HL-60/S4 treated with phorbol 12-myristate 13-acetate at 8.2 ng/mL for 4 days and 3 days (cell line): Measurements from ENCODE around the gene NUBP2.

ENCODE experiments used
- in situ Hi-C: fragments of 300-500 bp; cut with MboI; formaldehyde crosslinking; loops from 2 replicates; pipeline ENCODE4 v1.15.0; 2022; ENCODE audit warnings: low sequenced_read_pairs

The NUBP2 gene

DNA sequence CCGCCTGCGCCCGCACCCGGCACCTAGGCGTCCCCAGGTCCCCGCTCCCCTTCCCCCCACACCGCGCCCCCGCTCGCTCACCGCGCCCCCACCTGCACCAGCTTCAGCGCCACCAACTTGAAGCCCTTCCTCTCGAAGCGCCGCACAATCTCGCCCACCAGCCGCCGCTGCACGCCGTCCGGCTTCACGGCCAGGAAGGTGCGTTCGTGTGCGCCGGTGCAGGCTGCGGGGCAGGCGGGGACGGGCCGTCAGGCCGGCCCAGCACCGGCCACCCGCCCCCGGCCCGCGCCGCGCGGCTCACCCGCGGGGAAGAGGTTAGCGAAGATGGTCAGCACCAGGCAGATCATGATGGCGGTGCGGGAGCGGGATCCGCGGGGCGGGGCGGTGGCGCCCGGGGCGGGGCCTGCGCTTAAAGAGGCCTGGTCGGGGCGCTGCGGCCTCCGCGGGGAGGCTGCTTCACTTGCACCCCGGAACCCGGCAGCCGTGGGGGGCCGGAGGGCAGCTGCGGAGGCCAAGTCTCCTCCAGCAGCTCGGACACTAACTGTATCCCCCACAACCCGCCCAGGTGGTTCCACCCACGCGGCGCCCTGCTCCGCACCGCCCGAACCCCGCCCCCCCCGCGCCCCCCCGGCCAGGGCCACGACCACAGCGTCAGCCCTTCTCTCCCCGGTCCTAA, 11.4 kb upstream of the NUBP2 start, which contains the start of gene NME3:
Gene NME3, minus strand, starts transcription at position 356 of the 676 bp plus-strand sequence. Its CDS starts 9 bp downstream, at position 347.
- in situ Hi-C loops: no loop called here

DNA sequence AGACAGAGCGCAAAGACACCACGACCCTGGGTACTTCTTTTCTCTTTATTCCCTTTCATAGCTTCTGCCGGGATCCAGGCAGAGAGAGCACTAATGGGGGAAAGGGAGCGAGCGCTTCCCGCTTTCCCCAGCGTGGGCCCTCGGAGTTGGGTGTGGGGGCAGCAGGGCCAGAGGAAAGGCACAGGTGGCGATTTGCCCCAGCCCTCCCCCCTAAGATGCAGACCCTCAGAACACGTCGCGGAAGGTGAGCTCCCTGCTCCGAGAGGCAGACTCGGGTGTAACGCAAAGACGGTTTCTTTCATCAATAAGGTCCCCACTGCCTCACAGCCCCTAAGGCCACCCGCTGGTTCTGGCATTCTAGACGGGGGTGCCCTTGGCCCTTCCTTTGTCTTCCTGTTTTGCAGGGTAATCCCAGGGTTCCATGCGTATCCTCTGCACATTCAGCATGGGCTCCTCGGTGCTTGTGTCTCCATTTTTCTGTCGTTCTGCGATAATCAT, 10.8 kb upstream of the NUBP2 start:
- in situ Hi-C loops: no loop called here

DNA sequence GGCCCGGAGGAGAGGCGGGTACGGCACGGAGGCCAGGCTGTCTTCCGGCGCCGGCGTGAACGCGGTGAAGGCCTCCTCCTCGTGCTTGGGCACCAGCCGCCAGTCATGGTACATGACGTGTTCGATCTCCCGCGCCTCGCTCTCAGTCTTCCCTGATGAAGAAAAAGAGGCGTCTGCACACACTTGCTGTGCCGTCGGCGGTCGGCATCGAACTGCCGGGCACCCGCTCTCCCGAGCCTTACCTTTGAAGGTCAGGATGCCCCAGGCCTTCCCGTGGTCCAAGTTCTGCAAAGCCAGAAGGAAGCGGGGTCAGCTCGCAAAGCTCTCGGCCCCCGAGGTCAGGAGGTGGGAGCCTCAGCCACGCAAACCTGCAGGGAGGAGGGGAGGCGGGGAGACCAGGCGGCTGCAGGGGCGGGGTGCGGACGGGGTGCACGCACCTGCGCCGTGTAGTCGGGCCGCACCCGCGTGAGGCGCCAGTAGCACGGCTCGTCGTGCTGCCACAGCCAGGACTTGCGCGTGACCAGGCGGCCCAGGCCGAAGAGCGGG, 10.3 kb upstream of the NUBP2 start, which contains the start of gene EME2:
Gene EME2, plus strand, starts transcription at position 449 of the 546 bp plus-strand sequence. CDS start 418 bp downstream, outside the sequence.
- in situ Hi-C loops: no loop called here

DNA sequence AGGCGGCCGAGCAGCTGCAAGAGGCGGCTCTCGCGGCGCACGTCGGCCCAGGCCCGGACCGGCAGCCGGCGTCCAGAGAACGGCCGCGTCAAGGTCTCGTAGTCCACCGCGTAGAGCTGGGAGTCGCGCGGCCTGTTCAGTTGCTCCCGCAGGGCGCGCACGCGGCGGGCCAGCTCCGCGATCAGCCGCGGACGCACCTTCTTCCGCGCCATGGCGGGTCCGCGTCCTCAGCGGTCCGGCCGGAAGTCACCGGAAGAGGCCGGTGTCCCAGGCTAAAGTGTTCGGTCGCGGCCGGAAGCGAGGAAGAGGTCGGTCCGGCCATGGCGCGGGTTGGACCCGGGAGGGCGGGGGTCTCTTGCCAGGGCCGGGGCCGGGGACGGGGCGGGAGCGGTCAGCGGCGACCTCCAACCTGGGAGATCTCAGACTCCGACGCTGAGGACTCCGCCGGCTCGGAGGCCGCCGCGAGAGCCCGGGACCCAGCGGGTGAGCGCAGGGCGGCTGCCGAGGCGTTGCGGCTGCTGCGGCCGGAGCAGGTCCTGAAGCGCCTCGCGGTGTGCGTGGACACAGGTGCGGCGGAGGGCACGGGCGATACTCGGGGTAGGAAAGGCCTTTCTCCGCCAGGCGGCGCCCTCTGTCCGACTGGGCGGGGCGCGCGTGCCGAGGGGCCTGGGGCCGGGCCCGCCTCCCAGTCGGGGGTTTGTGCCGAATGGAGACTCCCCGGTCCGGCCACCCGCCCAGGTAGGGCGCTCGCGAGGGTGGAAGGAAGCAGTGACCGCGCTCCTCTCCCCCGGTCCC, 9.7 kb upstream of the NUBP2 start, which contains the start of gene MRPS34:
Gene MRPS34, minus strand, starts transcription at position 227 of the 795 bp plus-strand sequence. Its CDS starts 15 bp downstream, at position 212.
- in situ Hi-C loops: no loop called here

DNA sequence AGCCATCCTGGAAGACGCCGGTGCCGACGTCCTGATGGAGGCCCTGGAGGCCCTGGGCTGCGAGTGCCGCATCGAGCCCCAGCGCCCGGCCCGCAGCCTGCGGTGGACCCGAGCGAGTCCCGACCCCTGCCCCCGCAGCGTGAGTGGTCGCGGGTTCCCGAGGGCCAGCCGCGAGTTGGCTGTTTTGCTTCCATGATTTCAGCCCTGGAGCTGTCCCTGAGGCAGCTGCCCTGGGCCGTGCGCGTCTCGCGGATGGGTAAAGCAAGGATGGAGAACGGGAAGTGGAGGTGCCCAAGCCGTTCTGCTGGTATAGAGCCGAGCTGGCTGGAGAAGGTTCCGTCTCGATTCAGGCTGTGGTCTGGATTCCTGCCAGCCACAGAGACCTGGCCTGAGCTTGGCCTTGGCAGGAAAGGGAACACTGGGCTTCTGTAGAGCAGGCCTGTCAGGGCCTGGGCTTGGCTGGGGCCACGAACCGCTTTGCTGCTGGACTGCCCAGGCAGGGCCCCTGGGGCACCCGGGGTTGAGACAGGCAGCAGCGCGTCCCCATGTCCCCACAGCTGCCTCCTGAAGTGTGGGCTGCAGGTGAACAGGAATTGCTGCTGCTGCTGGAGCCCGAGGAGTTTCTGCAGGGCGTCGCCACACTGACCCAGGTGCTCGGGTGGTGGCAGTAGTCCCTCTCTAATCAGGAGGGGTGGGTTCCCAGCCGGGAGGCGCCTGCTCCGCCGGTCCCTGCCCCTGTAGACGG, 8.9 kb upstream of the NUBP2 start:
- in situ Hi-C loops: no loop called here

DNA sequence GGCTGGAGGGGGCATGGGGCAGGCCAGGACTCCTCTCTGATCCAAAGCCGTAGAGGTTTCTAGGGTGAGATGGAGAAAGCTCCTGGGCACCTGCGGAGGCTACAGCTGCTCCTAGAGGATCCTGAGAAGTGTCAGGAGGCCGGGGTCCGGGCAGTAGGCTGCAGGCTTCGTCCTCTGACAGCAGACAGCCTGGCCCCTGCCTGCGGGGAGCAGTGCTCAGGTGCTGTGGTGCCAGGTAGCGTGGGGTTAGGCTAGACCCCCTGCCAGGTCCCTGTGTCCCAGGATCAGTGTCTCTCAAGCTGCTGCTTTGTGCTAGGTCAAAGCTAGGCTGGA, 8.3 kb upstream of the NUBP2 start:
- in situ Hi-C loops: no loop called here

DNA sequence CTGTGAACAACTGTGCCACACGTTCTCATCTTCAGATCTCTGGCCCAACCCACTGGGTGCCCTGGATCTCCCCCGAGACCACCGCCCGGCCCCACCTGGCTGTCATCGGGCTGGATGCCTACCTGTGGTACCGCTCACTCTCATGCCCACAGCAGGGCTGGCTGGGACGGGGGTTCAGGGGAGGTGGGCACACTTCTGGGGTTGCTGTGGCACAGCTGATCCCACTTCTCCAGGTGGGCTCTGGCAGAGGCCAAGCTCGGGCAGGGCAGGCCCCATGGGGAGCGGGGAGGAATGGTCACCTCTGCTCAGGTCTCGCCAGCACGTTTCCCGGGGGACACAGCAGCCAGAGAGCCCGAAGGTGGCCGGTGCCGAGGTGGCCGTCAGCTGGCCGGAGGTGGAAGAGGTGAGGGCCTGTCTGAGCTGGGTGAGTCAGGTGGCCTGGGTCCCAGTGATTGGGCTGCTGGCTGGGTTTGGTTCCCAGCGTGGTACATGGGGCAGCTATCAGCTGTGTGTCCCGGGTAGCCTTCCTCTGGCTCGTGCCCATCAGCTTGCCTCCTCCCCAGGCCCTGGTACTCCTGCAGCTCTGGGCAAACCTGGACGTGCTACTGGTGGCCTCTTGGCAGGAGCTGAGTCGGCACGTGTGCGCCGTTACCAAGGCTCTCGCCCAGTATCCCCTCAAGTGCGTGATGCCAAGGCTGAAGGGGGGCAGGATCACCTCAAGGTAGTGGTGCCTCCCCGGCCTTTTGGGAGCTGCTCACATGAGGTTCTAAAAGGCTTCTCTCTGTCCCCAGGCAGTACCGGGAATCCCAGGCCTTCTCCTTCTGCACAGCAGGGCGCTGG, 7.5 kb upstream of the NUBP2 start:
- in situ Hi-C loops: no loop called here

DNA sequence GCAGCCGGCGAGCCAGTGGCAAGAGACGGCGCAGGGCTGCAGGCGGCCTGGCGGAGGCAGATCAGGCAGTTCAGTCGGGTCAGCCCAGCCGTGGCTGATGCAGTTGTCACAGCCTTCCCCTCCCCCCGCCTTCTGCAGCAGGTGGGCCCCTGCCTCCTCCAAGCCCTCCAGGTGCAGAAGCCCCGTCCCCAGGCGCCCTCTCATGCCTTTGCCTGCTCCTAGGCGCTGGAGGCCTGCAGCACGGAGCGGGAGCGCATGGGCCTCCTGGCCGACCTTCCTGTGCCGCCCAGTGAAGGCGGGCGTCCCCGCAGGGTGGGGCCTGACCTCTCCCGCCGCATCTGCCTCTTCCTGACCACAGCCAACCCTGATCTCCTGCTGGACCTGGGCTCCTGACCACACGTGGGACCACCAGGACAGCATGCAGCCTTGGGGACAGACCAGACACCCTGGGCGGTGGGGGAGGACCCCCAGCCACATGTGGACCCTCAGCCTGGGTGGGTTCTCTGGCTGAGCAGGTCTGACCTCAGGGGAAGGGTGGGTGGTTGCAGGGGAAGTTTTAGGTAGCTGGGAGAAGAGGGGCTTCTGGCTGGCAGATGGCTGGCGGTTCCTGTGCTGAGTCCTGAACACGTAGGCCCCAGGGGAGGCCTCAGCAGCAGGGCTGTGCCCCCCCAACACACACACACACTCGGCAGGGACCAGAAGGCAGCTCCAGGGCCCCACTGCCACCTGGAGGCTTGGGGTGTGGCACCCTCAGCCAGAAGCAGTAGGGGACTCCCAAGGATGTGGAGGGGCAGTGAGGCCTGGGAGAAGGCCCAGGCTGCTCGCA, 6.7 kb upstream of the NUBP2 start:
- in situ Hi-C loops: no loop called here

DNA sequence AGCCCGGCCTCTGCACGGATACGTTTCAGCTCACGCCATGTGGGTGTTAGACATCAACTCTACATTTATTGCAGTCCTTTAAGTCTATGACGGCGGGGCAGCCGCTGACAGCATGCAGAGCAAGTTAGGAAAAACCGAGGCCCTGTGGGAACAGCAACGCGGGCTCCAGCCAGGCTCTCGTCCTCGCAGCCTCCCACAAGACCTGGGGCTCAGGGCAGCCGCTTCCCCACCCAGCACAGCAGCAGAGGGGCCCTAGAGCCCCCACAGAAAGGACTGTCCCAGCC, 6.1 kb upstream of the NUBP2 start:
- in situ Hi-C loops: no loop called here

DNA sequence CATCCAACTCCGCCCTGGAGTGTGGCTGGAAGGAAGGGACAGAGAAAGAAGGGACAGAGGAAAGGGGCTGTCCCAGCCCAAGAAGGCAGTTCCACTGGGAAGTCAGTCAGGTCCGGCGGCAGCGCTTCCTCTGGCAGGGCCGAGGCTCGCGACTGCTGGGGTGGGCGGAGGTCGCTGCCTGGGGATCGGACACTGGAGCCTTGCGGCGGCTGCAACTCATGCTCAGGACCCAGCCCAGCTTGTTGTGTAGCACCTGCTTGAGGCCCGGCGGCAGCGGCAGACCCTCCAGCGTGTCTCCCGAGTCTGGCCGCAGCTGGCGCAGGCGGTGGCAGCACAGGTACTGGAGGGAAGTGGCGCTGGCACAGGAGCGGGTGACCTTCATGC, 5.8 kb upstream of the NUBP2 start:
- in situ Hi-C loops: no loop called here

DNA sequence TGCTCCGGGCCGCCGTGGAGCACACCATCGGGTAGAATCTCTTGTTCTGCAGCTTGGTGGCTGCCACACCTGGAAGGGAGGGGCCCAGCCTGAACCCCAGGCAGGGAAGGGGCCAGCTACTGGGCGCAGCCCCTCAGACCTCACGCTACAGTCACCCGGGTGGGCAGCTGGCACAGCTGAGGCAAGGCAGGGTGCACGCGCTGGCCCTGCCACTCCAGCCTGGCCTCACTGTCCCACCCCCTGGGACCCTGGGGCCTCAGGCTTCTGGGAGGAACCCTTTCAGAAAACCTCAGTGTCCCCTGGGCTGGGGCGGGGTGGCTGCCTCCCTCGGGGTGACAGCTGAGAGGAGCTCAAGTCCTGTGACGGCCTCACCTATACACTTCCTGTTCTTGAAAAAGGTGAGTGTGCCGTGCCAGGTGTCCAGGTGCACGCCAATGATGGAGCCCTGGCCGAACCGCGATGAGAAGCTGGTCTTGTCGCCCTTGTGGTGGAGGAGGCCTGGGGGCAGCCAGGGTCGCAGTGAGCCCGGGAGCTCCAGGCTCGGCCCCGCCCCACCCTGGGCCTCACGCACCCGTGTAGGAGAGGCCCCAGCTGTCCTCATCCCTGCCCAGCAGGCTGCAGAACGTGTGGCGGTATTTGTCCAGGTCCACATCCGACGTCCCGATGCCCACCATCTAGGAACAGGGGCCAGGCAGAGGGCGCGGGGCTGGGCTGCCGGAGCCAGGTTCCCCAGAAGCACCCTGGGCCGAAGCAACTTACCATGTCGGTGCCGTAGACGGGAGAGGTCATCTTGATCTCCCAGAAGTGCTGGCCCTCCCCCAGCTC, 5.2 kb upstream of the NUBP2 start:
- in situ Hi-C loops: no loop called here

DNA sequence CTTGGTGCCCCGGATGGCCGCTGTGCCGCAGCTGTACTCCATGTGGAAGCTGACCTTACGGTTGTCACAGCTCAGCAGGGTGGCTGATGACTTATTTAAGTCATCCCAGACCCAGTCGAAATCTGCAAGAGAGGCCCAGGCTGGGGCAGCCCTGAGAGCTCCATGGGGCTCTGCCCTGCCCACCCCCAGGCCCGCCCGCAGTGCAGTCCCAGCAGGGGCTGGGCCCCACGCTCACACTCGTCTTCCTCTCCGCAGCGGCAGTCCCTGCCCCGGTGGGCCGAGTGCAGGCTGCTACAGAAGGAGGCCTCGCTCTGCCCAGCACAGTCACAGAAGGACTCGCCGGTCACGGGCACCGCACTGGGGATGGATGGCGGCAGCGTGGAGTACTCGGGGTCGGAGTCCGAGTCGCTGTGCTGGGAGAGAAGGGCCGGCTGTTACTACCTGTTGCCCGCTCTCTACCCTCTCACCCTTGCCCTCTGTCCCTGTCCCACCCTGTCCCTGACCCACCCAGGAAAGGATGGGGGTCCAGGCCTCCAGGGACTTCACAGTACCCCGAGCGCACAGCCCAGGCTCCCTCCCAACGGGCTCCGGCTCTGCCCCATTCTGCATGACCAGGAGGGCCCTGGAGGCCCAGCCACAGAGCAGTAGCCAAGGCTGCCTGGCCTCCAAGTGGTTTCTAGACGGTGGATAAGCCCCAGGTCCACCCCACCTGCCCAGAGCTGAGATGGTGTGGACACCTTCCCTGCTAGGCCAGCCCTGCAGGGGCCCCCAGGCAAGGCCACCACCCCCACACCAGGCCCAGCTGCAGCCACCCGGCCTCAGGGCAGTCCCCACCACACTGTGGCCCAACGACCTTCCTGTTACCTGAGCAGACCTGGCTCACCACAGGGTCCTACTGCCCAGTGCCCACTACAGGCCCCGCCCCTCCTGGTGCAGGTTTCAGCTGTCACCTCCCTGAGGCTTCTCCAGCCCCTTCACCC, 4.3 kb upstream of the NUBP2 start:
- in situ Hi-C loops: no loop called here

DNA sequence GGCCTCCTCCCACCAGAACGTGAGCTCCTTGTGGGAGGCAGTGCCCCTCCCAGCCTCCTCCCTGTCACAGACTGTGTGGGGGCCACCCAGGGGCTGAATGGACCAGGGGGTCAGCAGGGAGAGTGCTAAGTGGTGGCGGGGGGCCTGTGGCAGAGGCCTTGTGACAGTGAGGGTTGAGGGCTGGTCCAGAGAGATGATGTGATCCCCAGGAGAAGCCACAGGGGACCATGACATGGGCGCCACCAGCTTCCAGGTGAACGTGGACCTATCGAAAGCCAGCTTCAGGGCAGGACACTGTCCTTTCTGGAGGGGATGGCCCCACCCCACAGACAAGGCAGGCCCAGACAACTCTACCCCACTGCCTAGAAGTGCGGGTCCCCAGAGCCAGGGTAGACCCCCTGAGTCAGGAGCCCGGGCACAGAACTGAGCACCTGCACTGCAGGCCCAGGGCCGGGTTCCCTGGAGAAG, 3.5 kb upstream of the NUBP2 start:
- in situ Hi-C loops: no loop called here

DNA sequence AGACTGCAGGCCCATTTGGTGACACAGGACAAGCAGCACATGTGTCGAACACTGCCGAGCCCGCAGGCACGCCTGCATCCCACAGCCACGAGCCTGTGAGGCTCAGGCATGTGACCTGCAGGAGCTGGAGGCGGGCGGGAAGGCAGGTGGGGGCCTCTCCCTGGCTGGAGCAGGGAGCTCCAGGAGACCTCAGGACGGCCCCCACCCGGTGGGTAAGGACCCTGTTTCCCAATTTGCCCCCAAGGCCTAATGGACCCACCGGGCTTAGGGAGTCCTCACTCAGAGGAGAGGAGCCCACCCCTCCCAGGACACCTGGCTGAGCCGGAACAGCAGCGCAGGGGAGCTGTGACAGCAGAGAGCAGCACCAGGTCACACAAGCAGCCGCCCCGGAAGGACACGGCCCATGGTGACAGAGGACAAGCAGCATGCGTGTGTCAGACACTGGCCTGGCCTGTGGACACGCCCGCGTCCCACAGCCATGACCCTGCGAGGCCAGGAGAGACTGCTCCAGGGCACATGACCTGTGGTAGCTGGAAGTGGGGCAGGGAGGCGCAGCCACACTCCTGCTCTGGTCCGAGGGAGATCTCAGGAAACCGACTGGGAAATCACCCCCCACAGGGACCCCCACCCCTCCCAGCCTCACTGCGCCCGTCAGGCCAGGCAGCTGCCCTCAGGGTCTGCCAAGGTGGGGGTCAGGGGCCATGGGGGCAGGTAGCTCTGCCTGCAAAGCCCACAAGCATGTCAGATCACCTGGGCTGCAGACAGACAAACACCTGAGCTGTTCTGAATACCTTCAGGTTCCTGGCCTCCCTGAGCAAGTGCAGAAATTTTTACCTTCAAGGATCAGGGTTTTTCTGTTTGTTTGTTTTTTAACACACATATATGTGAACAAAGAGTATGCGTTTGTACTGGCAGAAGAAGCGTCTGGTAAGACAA, 2.8 kb upstream of the NUBP2 start:
- in situ Hi-C loops: no loop called here

DNA sequence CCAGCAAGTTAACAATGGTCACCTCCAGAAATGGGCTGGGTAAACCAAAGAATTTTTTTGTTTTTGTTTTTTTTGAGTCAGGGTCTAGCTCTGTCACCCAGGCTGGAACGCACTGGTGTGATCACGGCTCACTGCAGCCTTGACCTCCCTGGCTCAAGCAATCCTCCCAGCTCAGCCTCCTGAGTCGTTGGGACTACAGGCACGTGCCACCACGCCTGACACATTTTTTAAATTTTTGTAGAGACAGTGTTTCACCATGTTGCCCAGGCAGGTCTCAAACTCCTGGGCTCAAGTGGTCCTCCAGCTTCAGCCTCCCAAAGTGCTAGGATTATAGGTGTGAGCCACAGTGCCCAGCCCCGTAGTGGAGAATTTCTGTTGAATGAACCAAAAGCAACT, 2.1 kb upstream of the NUBP2 start:
- in situ Hi-C loops: no loop called here

DNA sequence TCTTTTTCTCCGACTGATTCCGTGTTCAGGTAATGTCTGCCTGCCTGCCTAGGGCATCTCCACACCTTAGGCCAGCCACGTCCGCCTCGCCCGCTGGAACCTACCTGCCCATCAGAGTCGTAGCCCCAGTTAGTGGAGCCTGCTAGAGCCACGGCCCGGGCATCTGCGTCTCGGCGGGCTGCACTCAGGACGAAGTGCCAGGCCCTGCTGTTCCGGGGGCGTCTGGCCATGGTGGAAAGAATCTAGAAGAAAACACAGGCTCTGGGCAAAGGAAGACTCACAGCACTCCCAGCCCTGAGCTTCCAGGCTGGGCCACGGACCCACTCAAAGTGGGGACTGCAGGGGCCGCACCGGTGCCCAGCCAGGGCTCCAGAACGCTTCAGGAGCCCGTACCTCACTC, 1.5 kb upstream of the NUBP2 start:
- in situ Hi-C loops: no loop called here
